ENCODE measurements around the gene ATP6V1E1.
A peak's percentile ranks its signal among the peaks of the same experiment; 100 is the strongest.
"Not testable (repeated sequence)": the region's sequence is repeated elsewhere in the genome, so short reads cannot be mapped to it uniquely, and the experiment has no call there.

Gene ATP6V1E1

DNA sequence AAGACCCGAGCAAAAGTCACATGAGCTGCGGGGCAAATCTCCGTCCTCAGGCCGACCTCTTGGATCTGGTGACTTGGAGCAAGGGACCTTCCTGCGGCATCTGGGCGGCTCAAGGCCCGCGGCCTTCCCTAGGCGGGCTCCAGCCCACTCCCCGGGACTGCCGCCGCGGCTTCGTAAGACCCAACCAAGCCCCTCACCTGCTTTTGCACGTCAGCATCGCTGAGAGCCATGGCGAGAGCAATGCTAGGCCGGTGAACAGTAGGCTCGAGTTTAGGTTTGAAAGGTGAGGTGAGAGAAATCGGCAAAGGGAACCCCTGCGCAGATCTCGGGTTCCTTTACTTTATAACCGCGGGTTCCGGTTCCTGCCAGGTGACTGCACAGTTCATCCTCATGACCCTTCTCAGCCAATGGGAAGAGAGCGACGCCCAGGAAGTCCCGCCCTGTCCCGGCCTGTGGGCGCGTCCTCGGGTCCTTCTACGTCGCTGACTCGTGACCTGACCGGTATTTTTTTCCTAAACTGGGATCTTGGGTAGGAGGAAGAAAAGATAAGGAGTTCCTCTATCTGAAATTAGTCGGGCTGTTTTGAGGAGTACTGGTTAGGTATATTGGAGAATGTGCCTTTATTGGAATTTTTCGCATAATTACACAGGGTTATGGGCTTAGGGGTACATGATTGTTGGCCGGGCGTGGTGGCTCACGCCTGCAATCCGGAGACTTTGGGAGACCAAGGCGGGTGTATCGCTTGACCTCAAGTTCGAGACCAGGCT lies at the start of gene ATP6V1E1:
Gene ATP6V1E1, minus strand, starts transcription at position 344 of the 767 bp plus-strand sequence. Its CDS starts 114 bp downstream, at position 230.
- DNase-seq (ENCODE audit: low read depth in 3 of 3): peak; percentile 90 to 94 (median 92)

DNA sequence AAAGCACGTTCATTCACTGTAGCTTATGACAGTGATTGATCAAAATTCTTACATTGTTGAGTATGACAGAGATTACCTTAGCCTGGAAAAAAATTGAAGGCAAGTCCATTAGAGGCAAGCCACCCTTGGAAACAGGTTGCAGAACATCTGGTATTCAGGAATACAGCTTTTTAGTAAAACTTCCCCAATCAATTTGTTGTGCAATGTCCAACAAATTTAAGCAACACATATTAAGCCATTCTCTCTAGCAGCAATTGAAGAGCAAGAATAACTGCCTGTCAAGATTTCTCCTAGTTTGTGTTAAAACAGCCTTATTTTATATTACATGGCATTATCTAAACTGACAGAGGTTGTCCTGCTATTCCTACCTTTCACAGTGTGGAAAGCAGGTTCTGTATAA lies 47.0 kb upstream of the ATP6V1E1 start:
- no peak for DNase-seq (ENCODE audit: low read depth in 3 of 3)

DNA sequence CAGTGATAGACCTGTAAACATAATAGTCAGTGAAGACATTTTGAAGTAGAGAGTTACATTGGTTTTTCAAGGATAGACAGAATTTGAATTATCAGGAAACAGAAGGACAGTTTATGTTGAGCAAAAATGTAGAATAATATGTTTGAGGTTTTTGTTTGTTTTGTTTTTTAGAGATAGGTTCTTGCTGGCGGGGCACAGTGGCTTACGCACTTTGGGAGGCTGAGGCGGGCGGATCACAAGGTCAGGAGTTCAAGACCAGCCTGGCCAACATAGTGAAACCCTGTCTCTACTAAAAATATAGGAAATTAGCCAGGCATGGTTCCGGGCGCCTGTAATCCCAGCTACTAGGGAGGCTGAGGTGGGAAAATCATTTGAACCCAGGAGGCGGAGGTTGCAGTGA lies 45.6 kb upstream of the ATP6V1E1 start:
- no peak for DNase-seq (ENCODE audit: low read depth in 3 of 3)

DNA sequence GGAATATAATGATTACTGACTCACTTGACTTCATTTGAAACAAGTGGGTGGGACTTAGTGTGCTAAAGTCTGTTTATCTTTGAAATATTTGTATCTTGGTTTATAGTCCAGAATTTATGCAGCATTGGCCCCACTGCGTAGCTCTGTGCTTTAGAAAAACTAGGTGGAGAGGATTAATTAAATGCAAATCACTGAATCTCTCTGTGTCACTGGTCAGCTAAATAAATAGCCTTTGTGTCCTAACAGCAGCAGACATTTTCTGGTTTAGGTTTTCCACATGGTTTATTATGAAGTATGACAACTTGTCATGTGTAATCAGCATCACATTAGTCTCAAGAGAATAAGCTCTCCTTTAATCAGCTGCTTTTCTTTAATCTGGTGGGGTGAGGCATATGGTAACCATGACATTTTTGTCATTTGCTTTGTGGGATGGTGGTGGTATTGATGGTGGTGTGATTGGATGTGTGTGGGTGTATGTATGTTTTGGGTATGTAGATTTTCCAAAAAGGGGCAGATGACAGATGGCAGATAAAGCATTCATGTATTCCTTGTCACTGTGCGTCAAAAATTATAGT lies 44.0 kb upstream of the ATP6V1E1 start:
- peak in 2 of 3 experiments; percentile 3 to 8 for DNase-seq (ENCODE audit: low read depth in 3 of 3)

DNA sequence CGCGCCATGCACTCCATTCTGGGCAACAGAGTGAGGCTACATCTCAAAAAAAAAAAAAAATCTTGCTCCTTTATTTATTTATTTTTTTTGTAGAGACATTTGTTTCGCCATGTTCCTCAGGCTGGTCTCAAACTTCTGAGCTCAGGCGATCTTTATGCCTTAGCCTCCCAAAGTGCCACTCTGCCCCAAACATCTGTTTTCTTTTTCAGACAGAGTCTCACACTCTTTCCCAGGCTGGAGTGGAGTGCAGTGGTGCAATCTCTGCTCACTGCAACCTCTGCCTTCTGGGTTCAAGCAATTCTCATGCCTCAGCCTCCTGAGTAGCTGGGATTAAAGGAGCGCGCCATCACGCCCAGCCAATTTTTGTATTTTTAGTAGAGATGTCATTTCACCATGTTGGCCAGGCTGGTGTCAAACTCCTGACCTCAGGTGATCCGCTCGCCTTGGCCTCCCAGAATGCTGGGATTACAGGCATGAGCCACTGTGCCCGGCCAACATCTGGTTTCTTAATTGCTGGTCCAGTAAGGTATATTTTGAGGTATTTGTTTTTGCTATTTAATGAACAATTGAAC lies 43.1 kb upstream of the ATP6V1E1 start:
- not testable (repeated sequence) for DNase-seq (ENCODE audit: low read depth in 3 of 3)

DNA sequence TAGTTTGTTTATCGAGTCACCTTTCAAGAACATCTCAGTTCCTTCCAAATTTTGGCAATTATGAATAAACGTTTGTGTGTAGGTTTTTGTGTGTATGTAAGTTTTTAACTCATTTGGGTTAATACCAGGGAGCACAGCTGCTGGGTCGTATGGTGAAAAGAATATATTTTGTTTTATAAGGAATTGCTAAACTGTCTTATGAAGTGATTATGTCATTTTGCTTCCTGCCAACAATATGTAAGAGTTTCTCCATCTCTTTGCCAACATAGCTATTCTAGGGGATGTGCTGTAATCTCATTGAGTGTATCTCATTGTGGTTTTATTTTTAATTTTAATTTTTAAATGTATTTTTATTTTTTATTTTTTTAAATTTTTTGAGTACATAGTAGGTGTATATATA lies 37.3 kb upstream of the ATP6V1E1 start:
- DNase-seq (ENCODE audit: low read depth in 3 of 3): no peak

DNA sequence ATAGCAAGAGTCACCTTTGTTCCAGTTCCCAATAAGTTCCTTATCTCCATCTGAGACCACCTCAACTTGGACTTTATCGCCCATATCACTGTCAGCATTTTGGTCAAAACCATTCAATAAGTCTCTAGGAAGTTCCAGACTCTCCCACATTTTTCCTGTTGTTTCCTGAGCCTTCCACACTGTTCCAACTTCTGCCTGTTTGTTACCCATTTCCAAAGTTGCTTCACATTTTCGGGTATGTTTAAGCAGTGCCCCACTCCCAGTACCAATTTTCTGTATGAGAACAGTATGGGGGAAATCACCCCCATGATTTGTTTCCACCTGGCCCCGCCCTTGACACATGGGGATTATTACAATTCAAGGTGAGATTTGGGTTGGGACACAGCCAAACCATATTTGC lies 36.7 kb upstream of the ATP6V1E1 start:
- no peak for DNase-seq (ENCODE audit: low read depth in 3 of 3)

DNA sequence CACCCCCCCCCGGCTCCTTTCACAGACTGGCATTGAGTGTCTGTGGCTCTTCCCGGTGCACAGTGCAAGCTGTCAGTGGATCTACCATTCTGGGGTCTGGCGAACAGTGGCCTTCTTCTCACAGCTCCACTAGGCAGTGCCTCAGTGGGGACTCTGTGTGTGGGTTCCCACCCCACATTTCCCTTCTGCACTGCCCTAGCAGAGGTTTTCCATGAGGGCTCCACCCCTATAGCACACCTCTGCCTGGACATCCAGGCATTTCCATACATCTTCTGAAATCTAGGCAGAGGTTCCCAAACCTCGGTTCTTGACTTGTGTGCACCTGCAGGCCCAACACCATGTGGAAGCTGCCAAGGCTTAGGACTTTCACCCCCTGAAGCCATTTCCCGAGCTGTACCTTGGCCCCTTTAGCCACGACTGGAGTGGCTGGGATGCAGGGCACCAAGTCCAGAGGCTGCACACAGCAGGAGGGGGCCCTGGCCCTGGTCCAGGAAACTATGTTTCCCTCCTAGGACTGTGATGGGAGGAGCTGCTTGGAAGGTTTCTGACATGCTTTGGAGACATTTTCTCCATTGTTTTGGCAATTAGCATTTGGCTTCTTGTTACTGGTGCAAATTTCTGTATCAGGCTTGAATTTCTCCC lies 36.0 kb upstream of the ATP6V1E1 start:
- no peak for DNase-seq (ENCODE audit: low read depth in 3 of 3)

DNA sequence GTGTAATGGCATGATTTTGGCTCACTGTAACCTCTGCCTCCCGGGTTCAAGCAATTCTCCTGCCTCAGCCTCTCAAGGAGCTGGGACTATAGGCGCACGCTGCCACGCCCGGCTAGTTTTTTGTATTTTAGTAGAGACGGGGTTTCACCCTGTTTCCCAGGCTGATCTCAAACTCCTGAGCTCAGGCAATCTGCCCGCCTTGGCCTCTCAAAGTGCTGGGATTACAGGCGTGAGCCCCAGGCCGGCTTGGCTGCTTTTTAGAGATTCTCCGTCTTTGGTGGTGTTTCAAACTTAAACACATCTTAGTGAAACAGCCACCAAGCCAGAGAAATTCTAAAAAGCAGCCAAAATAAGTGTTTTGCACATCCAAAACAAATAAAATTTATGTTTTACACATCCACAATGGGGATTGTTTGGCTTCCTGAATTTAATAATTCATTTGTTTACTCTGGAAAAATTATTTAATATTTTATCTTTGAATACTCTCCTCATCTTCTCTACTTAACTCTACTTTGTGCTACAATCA lies 28.4 kb upstream of the ATP6V1E1 start:
- no peak for DNase-seq (ENCODE audit: low read depth in 3 of 3)

DNA sequence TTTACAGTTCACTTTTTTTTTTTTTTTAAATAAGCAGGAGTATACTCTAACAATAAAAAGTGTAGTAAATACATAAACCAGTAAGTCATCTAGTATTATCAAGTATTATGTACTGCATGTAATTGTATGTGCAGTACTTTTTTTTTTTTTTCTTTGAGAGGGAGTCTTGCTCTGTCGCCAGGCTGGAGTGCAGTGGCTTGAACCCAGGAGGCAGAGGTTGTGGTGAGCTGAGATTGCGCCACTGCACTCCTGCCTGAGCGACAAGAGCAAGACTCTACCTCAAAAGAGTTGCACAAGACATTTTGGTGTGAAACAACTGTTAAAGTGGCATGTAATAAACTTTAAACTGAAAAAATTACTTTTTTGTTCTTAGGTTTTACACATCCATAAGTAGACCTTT lies 26.7 kb upstream of the ATP6V1E1 start:
- no peak for DNase-seq (ENCODE audit: low read depth in 3 of 3)

DNA sequence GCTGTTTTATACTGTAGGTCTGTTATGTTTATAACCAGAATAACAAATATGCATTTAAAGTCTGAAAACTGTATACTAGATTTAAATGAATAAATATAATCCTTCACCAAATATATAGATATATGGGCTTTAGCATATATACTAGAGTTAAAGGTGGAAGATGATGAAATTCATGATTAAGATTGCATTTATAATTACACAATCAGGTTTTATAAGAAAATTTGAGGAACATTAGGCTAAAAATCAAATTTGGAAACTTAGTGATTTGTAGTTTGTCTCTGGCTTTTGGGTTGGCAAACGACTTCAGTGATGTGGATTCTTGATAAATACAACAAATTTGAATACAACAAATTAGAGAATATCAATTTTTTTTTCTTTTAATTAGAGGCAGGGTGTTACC lies 20.0 kb upstream of the ATP6V1E1 start:
- DNase-seq (ENCODE audit: low read depth in 3 of 3): no peak

DNA sequence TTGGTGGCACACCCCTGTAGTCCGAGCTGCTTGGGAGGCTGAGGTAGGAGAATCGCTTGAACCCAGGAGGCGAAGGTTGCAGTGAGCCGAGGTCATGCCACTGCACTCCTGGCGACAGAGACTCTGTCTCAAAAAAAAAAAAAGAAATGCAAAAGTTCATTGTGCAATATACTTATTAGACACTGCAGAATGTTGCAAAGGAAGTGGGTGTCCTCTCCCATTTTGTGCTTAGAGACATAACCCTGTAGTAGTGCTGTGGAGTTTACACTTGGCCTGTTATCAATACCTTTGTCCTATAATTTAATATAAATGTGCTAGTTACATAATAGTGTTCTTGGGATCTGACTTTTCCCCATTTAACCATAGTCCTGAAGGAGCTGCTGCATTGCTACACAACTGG lies 19.4 kb upstream of the ATP6V1E1 start:
- DNase-seq (ENCODE audit: low read depth in 3 of 3): no peak

DNA sequence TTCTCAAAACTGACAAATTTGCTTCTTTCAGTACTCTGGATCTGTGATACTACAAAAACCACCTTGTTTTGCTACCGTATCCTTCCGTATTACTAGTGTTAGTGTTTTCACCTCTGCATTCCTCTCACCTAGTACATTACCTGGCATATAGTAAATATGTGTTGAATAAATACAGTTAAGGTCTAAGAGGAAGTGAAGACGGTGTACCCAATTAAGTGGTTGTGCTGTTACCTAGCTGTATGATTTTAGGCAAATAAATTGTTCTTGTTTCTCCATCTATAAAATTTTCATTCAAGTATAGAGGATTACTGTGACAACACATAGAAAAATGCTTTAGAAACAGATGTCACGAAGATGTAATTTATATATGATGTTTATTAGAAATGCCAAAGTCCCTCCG lies 18.9 kb upstream of the ATP6V1E1 start:
- no peak for DNase-seq (ENCODE audit: low read depth in 3 of 3)

DNA sequence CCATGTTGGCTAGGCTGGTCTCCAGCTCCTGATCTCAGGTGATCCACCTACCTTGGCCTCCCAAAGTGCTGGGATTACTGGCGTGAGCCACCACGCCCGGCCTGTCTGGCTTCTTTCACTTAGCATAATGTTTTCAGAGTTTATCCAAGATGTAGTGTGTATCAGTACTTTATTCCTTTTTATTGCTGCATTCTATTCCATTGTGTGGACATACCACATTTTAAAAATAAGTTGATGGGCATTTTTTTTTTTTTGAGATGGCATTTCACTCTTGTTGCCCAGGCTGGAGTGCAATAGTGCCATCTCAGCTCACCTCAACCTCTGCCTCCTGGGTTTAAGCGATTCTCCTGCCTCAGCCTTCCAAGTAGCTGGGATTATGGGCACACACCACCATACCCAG lies 13.8 kb upstream of the ATP6V1E1 start:
- DNase-seq (ENCODE audit: low read depth in 3 of 3): not testable (repeated sequence)

DNA sequence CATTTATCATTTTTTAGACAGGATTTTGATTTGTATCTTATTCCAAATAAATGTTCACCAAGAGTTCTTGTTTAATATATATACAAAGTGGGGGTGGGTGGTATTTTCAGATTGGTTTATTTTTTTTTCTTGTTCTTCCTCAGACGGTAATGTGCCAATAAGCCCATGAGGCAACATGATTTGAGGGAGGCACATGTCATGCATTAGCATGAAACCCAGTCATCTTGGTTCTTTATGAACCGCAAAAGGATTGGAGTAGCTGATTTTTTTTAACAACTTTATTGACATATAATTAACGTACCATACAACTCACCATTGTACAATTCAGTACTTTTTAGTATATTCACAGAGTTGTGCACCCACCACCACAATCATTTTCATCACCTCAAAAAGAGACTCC lies 12.7 kb upstream of the ATP6V1E1 start:
- no peak for DNase-seq (ENCODE audit: low read depth in 3 of 3)

DNA sequence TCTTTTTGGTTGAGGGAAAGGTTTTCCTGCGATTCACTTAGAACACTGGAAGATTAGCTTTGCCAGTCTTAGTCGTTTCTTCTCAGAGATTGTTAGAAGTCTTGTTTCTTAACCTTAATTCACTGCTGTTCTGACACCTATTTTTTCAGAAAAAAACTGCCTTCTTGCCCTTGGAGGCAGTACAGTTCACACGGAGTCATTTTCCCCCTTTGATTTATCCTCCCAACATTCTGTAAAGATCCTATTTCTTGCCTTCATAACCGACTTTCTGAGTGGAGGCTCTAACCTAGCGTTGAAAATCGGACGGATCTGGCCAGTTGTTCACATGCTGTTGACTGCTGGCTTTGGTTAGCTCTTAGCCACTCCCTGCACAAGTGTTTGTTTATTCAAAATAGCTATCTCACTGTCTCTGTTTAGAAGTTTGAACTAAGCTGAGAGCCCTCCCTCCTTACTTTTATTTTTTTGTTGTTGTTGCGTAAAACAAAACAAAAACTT lies 10.7 kb upstream of the ATP6V1E1 start:
- DNase-seq (ENCODE audit: low read depth in 3 of 3): peak in 1 of 3 experiments; percentile 2

DNA sequence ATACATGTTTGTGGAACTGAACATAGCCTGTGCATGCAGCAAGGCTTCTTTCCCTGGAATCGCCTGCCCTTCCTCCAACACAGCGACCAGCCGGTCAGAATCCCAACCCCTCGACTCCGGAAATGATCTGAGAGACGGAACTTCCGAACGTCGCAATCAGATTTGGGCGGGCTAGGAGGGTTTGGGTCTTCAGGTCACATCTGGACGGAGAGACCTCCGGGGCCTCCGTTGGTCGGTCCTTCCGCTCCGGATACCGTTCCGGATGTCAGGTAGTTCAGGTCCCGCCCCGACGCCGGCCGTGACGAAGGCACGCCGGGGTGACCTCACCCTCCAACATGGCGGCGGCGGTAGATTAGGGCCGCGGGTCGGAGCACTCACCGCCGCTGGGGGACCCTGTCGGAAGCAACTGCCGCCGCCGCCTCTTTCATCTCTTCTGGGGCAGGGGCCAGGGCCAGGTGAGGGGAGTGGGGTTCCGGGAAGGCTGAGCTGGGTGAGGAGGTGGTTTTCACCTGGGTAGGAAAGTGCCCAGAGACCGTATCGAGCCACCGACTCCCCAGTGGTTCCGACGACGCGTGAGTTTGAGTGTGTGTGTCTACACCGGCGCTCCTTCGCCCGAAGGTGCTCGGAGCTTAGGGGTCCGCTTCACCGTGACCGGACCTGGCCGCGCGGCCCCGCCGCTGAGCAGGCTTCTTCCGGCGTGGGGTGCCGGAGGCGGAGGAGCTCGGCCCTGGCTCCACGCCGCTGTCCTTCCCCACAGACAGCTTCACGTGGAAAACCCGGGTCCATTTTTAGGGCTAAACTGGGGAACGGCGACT lies 10.1 kb upstream of the ATP6V1E1 start, which contains the start of gene BCL2L13:
Gene BCL2L13, plus strand, starts transcription at position 326 of the 815 bp plus-strand sequence. CDS start 16,955 bp downstream, outside the sequence.
- peak; percentile 76 to 89 (median 80) for DNase-seq (ENCODE audit: low read depth in 3 of 3)

DNA sequence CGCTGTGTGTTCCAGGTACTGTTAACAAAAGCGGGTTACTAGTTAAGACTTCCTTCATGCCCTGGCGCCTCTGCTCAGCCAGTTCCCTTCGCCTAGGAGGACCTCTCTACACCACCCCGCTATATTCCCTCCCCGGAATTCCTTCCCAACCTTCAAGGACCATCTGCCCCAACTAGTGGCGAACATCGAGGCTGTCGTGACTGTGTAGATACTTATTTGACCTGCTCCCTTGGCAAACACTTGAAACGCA lies 9.6 kb upstream of the ATP6V1E1 start:
- no peak for DNase-seq (ENCODE audit: low read depth in 3 of 3)

DNA sequence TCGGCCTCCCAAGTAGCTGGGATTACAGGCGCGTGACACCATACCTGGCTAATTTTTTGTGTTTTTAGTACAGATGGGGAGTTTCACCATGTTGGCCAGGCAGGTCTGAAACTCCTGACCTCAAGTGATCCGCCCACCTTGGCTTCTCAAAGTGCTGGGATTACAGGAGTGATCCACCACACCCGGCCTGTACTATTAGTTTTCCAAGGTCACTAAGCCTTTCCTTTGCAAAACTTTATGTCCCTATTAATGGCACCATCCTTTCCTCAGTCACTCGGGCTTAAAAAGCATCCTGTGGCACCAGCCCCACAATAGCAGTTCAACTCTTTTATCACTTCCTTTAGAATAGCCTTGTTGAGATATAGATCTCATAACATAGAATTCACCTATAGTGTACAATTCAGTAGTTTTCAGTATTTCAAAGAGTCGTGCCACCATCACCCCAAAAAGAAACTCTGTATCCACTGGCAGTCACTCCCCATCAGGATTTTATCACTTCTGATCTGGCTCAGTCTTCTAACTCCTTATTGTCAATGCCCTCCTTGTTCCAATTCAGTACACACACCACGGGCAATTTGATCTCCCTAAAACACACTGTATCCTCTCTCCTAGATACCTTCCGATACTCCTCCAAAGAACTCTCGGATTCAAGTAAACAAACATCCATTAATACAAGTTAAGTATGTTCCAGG lies 9.1 kb upstream of the ATP6V1E1 start:
- no peak for DNase-seq (ENCODE audit: low read depth in 3 of 3)

DNA sequence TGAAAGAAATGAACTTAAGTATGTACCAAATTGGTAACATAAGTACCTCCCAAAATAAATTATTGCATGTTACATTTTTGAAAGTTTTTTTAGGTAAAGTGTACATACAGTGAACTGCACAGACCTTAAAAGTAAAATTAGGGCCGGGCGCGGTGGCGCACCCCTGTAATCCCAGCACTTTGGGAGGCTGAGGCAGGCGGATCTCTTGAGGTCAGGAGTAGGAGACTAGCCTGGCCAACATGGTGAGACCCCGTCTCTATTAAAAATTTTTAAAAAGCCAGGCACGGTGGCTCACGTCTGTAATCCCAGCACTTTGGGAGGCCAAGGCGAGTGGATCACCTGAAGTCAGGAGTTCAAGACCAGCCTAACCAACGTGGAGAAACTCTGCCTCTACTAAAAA lies 8.3 kb upstream of the ATP6V1E1 start:
- DNase-seq (ENCODE audit: low read depth in 3 of 3): not testable (repeated sequence)

DNA sequence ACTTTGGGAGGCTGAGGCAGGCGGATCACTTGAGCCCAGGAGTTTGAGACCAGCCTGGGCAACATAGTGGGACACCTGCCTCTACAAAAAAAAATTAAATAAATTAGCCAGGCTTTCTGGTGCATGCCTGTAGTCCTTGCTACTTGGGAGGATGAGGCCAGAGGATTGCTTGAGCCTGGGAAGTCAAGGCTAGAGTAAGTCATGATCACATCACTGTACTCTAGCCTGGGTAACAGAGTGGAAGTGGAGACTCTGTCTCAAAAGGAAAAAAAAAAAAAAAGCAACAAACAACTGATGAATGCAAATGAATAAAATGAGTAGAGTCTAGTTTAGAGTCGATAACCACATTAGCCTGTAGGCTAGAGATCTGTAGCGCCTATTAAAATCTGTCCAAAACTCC lies 6.1 kb upstream of the ATP6V1E1 start:
- no peak for DNase-seq (ENCODE audit: low read depth in 3 of 3)

Measured in stimulated activated CD4-positive, alpha-beta T cell treated with anti-CD3 and anti-CD28 coated beads, TNF-alpha, amount 100 ng/mL, for 24 hours (primary cell).